ENCODE measurements around the gene HABP4.
"Not testable (repeated sequence)": the region's sequence is repeated elsewhere in the genome, so short reads cannot be mapped to it uniquely, and the experiment has no call there.

HABP4 gene

GRCh38 chr9:96502539-96503373 lies 52.8 kb downstream of the HABP4 start:
- H2AFZ ChIP-seq, result no peak overlapping the region
- no peak overlapping the region for H3K27ac ChIP-seq
- no peaks in the 10 kb centered on the region for H3K9me3 ChIP-seq (ENCODE audit: control insufficient read depth, low read length)
- H3K4me1 ChIP-seq, result no peaks in the 10 kb centered on the region
- no peak overlapping the region for H3K4me3 ChIP-seq (ENCODE audit: low read depth, low read length)
- H3K27me3 ChIP-seq (ENCODE audit: control insufficient read depth, insufficient read depth, low read length), result no peaks in the 10 kb centered on the region
- H3K4me2 ChIP-seq (ENCODE audit: low read length), result no peak overlapping the region
- no peaks in the 10 kb centered on the region for H3K36me3 ChIP-seq (ENCODE audit: control insufficient read depth, insufficient read depth, low read length)
- no peak for TF ChIP-seq CTCF (IDR thresholded peaks at IDR 0.05)
- H3K79me2 ChIP-seq, result no peaks in the 10 kb centered on the region
- no peak overlapping the region for H3K9ac ChIP-seq

GRCh38 chr9:96503374-96503748 lies 53.4 kb downstream of the HABP4 start:
- H2AFZ ChIP-seq; H3K27ac ChIP-seq; H3K4me1 ChIP-seq; H3K36me3 ChIP-seq (ENCODE audit: control insufficient read depth, insufficient read depth, low read length); H3K9me3 ChIP-seq (ENCODE audit: control insufficient read depth, low read length); H3K4me3 ChIP-seq (ENCODE audit: low read depth, low read length); H3K27me3 ChIP-seq (ENCODE audit: control insufficient read depth, insufficient read depth, low read length); H3K9ac ChIP-seq; H3K4me2 ChIP-seq (ENCODE audit: low read length); H3K79me2 ChIP-seq: not testable (repeated sequence)

- Histone ChIP-seq H3K9me3 (ENCODE audit: control insufficient read depth, low read length) (no peaks in the 10 kb centered on the region), H3K27ac (no peak overlapping the region), H3K9ac (no peak overlapping the region), H3K27me3 (ENCODE audit: control insufficient read depth, insufficient read depth, low read length) (no peaks in the 10 kb centered on the region), H3K4me3 (ENCODE audit: low read depth, low read length) (no peak overlapping the region), H2AFZ (no peak overlapping the region), H3K4me2 (ENCODE audit: low read length) (no peak overlapping the region), H3K36me3 (ENCODE audit: control insufficient read depth, insufficient read depth, low read length) (no peaks in the 10 kb centered on the region), H3K4me1 (no peaks in the 10 kb centered on the region), H3K79me2 (no peaks in the 10 kb centered on the region)
- no peak for TF ChIP-seq CTCF (IDR thresholded peaks at IDR 0.05)
These were observed 53.9 kb downstream of the HABP4 start for GRCh38 chr9:96503918-96504317.

GRCh38 chr9:96505316-96505991 lies 55.5 kb downstream of the HABP4 start:
- no peak overlapping the region for H3K27ac ChIP-seq
- no peak overlapping the region for H2AFZ ChIP-seq
- no peaks in the 10 kb centered on the region for H3K4me1 ChIP-seq

More at GRCh38 chr9:96505316-96505991, 55.5 kb downstream of the HABP4 start:
- Histone ChIP-seq H3K36me3 (ENCODE audit: control insufficient read depth, insufficient read depth, low read length) (no peaks in the 10 kb centered on the region), H3K79me2 (no peaks in the 10 kb centered on the region), H3K27me3 (ENCODE audit: control insufficient read depth, insufficient read depth, low read length) (no peaks in the 10 kb centered on the region), H3K9me3 (ENCODE audit: control insufficient read depth, low read length) (no peaks in the 10 kb centered on the region), H3K4me2 (ENCODE audit: low read length) (no peak overlapping the region), H3K9ac (no peak overlapping the region), H3K4me3 (ENCODE audit: low read depth, low read length) (no peak overlapping the region)
- no peak for TF ChIP-seq CTCF (IDR thresholded peaks at IDR 0.05)

All from parathyroid adenoma (tissue), 2 donors.